ENCODE results near the gene TASP1. TPM values are rescaled to one million over a fixed set of nuclear protein-coding genes. Genes with fewer than 3 reads are reported as not detected.
"Not testable (repeated sequence)": the region's sequence is repeated elsewhere in the genome, so short reads cannot be mapped to it uniquely, and the experiment has no call there.

TASP1 gene
- total RNA-seq, 1 experiment from 2014 or later: 13.9 TPM

GRCh38 chr20:13638162-13638495, 603 bp downstream of the TASP1 start:
- ChIA-PET POLR2A (ENCODE audit: unreplicated experiment) (no interaction called here), CTCF (interaction anchor here (0.5 kb wide), 1 partner anchor 92 kb away, joined by 4 read pairs; no protein-coding TSS in a partner anchor)
- no peaks in the 10 kb centered on the region for H3K27me3 ChIP-seq (ENCODE audit: low read length)
- no peaks in the 10 kb centered on the region for H3K36me3 ChIP-seq (ENCODE audit: low read depth, low read length)
- H4K20me1 ChIP-seq (ENCODE audit: low read length): peaks cover 12% of the 10 kb centered on the region; the same call in 1 of the 2 replicates
- peak overlapping the region; percentile 79 for H2AFZ ChIP-seq (ENCODE audit: low read length)
- H3K9me3 ChIP-seq (ENCODE audit: low read length): no peaks in the 10 kb centered on the region
- peaks cover 54% of the 10 kb centered on the region for H3K79me2 ChIP-seq (ENCODE audit: low read length)
- TF ChIP-seq CTCF (conservative IDR thresholded peaks at IDR 0.05; ENCODE audit: low read depth, low read length): no peak
- no peak for TF ChIP-seq EZH2 (IDR thresholded peaks at IDR 0.05; ENCODE audit: low read length, unreplicated experiment)
- TF ChIP-seq EZH2phosphoT487 (IDR thresholded peaks at IDR 0.05; ENCODE audit: borderline replicate concordance, low read length): no peak
- BruUV-seq (replicated peaks): no TSS peak
- peak overlapping the region; percentile 93 for H3K9ac ChIP-seq (ENCODE audit: low read length)
- H3K27ac ChIP-seq (ENCODE audit: low read length): peak overlapping the region; percentile 66
- DNase-seq (peak; percentile 34), ATAC-seq (peak; percentile 23)
- H3K9me2 ChIP-seq (replicated peaks; ENCODE audit: low read length): no peaks in the 10 kb centered on the region
- H3K4me1 ChIP-seq (ENCODE audit: insufficient read depth, low read length): peaks cover 7% of the 10 kb centered on the region
- peak overlapping the region; percentile 86 for H3K4me3 ChIP-seq (ENCODE audit: low read length)
- intact Hi-C loops (cut with micrococcal nuclease): no loop called here
- no peaks in the 10 kb centered on the region for H3F3A ChIP-seq (ENCODE audit: low read length, unreplicated experiment)
- H3K4me2 ChIP-seq (ENCODE audit: low read length): peak overlapping the region; percentile 83

GRCh38 chr20:13632431-13632830, 6.3 kb downstream of the TASP1 start:
- Histone ChIP-seq H2AFZ (ENCODE audit: low read length) (no peak overlapping the region), H4K20me1 (ENCODE audit: low read length) (peaks cover 12% of the 10 kb centered on the region), H3K9me3 (ENCODE audit: low read length) (no peaks in the 10 kb centered on the region), H3F3A (ENCODE audit: low read length, unreplicated experiment) (no peaks in the 10 kb centered on the region), H3K36me3 (ENCODE audit: low read depth, low read length) (no peaks in the 10 kb centered on the region), H3K4me3 (ENCODE audit: low read length) (no peak overlapping the region), H3K9ac (ENCODE audit: low read length) (no peak overlapping the region), H3K4me2 (ENCODE audit: low read length) (no peak overlapping the region), H3K9me2 (replicated peaks; ENCODE audit: low read length) (no peaks in the 10 kb centered on the region), H3K27ac (ENCODE audit: low read length) (no peak overlapping the region), H3K4me1 (ENCODE audit: insufficient read depth, low read length) (peaks cover 3% of the 10 kb centered on the region), H3K79me2 (ENCODE audit: low read length) (peaks cover 68% of the 10 kb centered on the region), H3K27me3 (ENCODE audit: low read length) (no peaks in the 10 kb centered on the region)
- BruUV-seq (replicated peaks): no TSS peak
- no peak for ATAC-seq
- CTCF ChIA-PET: no interaction called here
- no peak for TF ChIP-seq CTCF (conservative IDR thresholded peaks at IDR 0.05; ENCODE audit: low read depth, low read length)
- no peak for TF ChIP-seq EZH2phosphoT487 (IDR thresholded peaks at IDR 0.05; ENCODE audit: borderline replicate concordance, low read length)
- TF ChIP-seq EZH2 (IDR thresholded peaks at IDR 0.05; ENCODE audit: low read length, unreplicated experiment): no peak
- intact Hi-C loops (cut with micrococcal nuclease): no loop called here
- no peak for DNase-seq
- POLR2A ChIA-PET (ENCODE audit: unreplicated experiment): no interaction called here

- H3K27me3 ChIP-seq (ENCODE audit: low read length); CTCF ChIA-PET; H3K9ac ChIP-seq (ENCODE audit: low read length); H3K9me3 ChIP-seq (ENCODE audit: low read length); DNase-seq; H3K4me1 ChIP-seq (ENCODE audit: insufficient read depth, low read length); ATAC-seq; BruUV-seq (replicated peaks); H2AFZ ChIP-seq (ENCODE audit: low read length); POLR2A ChIA-PET (ENCODE audit: unreplicated experiment); H3K9me2 ChIP-seq (replicated peaks; ENCODE audit: low read length); H3F3A ChIP-seq (ENCODE audit: low read length, unreplicated experiment); H3K4me3 ChIP-seq (ENCODE audit: low read length); intact Hi-C loops (cut with micrococcal nuclease); H3K4me2 ChIP-seq (ENCODE audit: low read length); H4K20me1 ChIP-seq (ENCODE audit: low read length); H3K27ac ChIP-seq (ENCODE audit: low read length): not testable (repeated sequence)
- Histone ChIP-seq H3K79me2 (ENCODE audit: low read length) (peaks cover 20% of the 10 kb centered on the region), H3K36me3 (ENCODE audit: low read depth, low read length) (0 out of 2 replicates have a peak, but pooled peaks cover 12% of the 10 kb centered on the region)
Measured at GRCh38 chr20:13627525-13627924, 11.2 kb downstream of the TASP1 start.
